ENCODE measurements around the gene TNRC6C. TPM values are rescaled to one million over a fixed set of nuclear protein-coding genes. Genes with fewer than 3 reads are reported as not detected.

The TNRC6C gene
- total and polyA plus RNA-seq, 2 of the 13 experiments (the other 11 are each of a cell fraction or from before 2014, with no cell fraction given), result 0.66 to 4.9 TPM

DNA sequence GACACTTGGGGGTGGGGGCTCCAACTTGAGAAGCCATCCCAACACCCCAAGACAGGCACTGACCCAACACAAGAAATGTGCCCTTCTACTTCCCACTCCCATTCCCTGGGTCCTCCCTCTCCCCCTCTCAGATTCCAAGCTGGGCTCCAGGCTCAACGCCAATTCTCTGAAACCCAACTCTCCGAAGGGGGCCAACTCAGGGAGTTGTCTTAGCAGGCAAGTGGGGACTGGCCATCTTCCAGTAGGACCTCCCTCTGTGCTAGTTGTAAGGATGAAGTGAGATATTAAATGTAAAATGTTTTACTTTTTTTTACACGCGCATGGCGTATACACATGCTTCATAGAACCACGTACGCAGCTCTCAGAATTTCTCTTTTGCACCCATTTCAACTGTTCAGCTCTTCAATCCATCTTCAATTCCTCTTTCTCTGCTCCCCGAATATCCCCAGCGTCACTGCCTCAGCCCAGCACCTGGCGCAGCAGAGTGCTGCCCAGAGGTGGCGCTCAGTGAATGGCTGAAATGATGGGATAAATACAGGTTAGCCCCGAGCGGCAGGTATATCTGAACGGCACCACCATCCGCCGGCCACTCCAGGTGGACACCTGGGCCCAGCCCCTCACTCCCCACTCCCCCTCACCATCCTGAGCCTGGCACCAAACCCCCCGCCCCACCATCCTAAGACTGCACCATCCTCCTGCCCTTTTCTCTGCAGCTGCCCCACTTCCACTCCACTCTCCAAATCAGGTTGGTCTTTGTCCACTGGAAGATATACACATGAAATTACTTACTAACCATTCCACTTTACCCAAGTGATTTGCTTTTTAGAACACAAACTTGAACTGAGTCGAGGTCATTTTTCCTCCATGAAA, 43.9 kb upstream of the TNRC6C start:
- Histone ChIP-seq H3K4me3 (replicated peaks in 1 of 3; ENCODE audit: insufficient read depth in 1 of 3, low read depth in 2 of 3, low read length in 3 of 3) (no peak overlapping the region), H3K27ac (ENCODE audit: extremely low read length, insufficient read depth, low read length) (no peak overlapping the region), H3K36me3 (replicated peaks in 1 of 2; ENCODE audit: control insufficient read depth in 1 of 2, insufficient read depth in 2 of 2, low read length in 2 of 2) (no peaks in the 10 kb centered on the region), H3K4me2 (ENCODE audit: low read depth, low read length) (no peak overlapping the region), H2AFZ (ENCODE audit: low read length) (no peak overlapping the region), H4K20me1 (ENCODE audit: insufficient read depth, low read length) (no peaks in the 10 kb centered on the region), H3K9ac (ENCODE audit: insufficient read depth, low read depth, low read length) (no peak overlapping the region), H3K79me2 (ENCODE audit: insufficient read depth, low read length) (no peaks in the 10 kb centered on the region), H3K4me1 (ENCODE audit: insufficient read depth, low read length) (no peaks in the 10 kb centered on the region), H3K9me3 (ENCODE audit: low read length) (no peaks in the 10 kb centered on the region), H3K27me3 (ENCODE audit: control insufficient read depth in 1 of 2, insufficient read depth in 2 of 2, low read length in 2 of 2) (peaks cover 6 to 55% of the 10 kb centered on the region in 2 experiments; a peak in 4 of 5 replicates)
- FAIRE-seq (no peak), ATAC-seq (peak; percentile 87), DNase-seq (ENCODE audit: low spot score) (no peak)
- in situ Hi-C loops (cut with HindIII; ENCODE audit: extremely low pct_ligation_motif_present, low pct_unique_long_range_greater_than_20kb), result no loop called here
- no TSS peak for BruUV-seq (replicated peaks)
- intact Hi-C loops (cut with micrococcal nuclease; ENCODE audit: unreplicated experiment), result no loop called here
- WGBS (ENCODE audit: low lambda C conversion rate), result 23% methylated on average over 18 of the region's 18 CpGs
- POLR2A ChIA-PET, result interaction anchor here (1.3 kb wide), 1 partner anchor 44 kb away, joined by 3 read pairs; the partner anchor contains the start of gene TNRC6C
- CTCF ChIA-PET (ENCODE audit: low intra/inter-chr PET ratio, low total read pairs), result interaction anchor here (1.3 kb wide), 1 partner anchor 99 kb away, joined by 4 read pairs; no protein-coding TSS in a partner anchor
- TF ChIP-seq, protein P1, sequence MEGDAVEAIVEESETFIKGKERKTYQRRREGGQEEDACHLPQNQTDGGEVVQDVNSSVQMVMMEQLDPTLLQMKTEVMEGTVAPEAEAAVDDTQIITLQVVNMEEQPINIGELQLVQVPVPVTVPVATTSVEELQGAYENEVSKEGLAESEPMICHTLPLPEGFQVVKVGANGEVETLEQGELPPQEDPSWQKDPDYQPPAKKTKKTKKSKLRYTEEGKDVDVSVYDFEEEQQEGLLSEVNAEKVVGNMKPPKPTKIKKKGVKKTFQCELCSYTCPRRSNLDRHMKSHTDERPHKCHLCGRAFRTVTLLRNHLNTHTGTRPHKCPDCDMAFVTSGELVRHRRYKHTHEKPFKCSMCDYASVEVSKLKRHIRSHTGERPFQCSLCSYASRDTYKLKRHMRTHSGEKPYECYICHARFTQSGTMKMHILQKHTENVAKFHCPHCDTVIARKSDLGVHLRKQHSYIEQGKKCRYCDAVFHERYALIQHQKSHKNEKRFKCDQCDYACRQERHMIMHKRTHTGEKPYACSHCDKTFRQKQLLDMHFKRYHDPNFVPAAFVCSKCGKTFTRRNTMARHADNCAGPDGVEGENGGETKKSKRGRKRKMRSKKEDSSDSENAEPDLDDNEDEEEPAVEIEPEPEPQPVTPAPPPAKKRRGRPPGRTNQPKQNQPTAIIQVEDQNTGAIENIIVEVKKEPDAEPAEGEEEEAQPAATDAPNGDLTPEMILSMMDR (CRISPR knock-in tag; IDR thresholded peaks at IDR 0.05), result peak; percentile 68
- TF ChIP-seq, protein P2, sequence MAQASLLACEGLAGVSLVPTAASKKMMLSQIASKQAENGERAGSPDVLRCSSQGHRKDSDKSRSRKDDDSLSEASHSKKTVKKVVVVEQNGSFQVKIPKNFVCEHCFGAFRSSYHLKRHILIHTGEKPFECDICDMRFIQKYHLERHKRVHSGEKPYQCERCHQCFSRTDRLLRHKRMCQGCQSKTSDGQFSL (CRISPR knock-in tag; IDR thresholded peaks at IDR 0.05), result no peak
- TF ChIP-seq STAG1 (CRISPR knock-in tag; IDR thresholded peaks at IDR 0.05) (peak; percentile 68), RNF2 (conservative IDR thresholded peaks at IDR 0.05; ENCODE audit: low read depth) (no peak)
